K562 (cell line): ENCODE data around the gene ITGA7. TPM values are rescaled to one million over a fixed set of nuclear protein-coding genes. Genes with fewer than 3 reads are reported as not detected.

Experiments used
- CBX2 ChIP-seq: fragments of 200-600 bp; sonication (generic); IDR thresholded peaks from one replicate; pipeline ENCODE4 v1.6.1; 2012; ENCODE audit warnings: mild to moderate bottlenecking, low read length, inconsistent platforms; ENCODE audit not compliant: insufficient read depth, poor library complexity, severe bottlenecking
- ELF2 ChIP-seq: fragments of 250-450 bp; sonication (Bioruptor Pico); IDR thresholded peaks from 2 replicates; pipeline ENCODE4 v1.5.0; 2021; ENCODE audit warnings: mild to moderate bottlenecking
- FOXA3 ChIP-seq, 2 experiments: fragments of 450-650 bp in 1 of 2; sonication (generic) in 1 of 2; formaldehyde crosslinking; IDR thresholded peaks in 1 of 2; conservative IDR thresholded peaks in 1 of 2; 2 replicates each; pipeline versions ENCODE4 v1.4.0 to v1.8.0; 2020 to 2022; ENCODE audit warnings: mild to moderate bottlenecking in 2 of 2, missing genetic modification reagents in 1 of 2
- GTF2B ChIP-seq: IDR thresholded peaks from 2 replicates; pipeline ENCODE4 v1.6.1; 2011; ENCODE audit not compliant: insufficient read length; ENCODE audit errors: extremely low read depth
- MED1 ChIP-seq: sonication (generic); formaldehyde crosslinking; IDR thresholded peaks from 2 replicates; pipeline ENCODE4 v1.8.1; 2023; ENCODE audit warnings: missing genetic modification reagents, borderline replicate concordance
- MTA3 ChIP-seq: fragments of 450-650 bp; formaldehyde crosslinking; IDR thresholded peaks from 2 replicates; pipeline ENCODE4 v1.6.1; 2017; ENCODE audit warnings: mild to moderate bottlenecking, borderline replicate concordance
- MXD1 ChIP-seq: fragments of 250-450 bp; sonication (Bioruptor Pico); IDR thresholded peaks from 2 replicates; pipeline ENCODE4 v1.8.0; 2021; ENCODE audit warnings: borderline replicate concordance, mild to moderate bottlenecking, moderate library complexity; ENCODE audit not compliant: poor library complexity, severe bottlenecking
- NCOA6 ChIP-seq: fragments of 450-650 bp; IDR thresholded peaks from 2 replicates; pipeline ENCODE4 v1.6.1; 2017; ENCODE audit warnings: mild to moderate bottlenecking
- NEUROD1 ChIP-seq: fragments of 150-350 bp; IDR thresholded peaks from 2 replicates; pipeline ENCODE4 v1.6.1; 2014; ENCODE audit warnings: borderline replicate concordance, low read length, low read depth; ENCODE audit not compliant: partially characterized antibody
- PCBP2 ChIP-seq: fragments of 200-400 bp; formaldehyde crosslinking; IDR thresholded peaks from 2 replicates; pipeline ENCODE4 v1.6.1; 2018; ENCODE audit warnings: low read length, low read depth, mild to moderate bottlenecking, moderate library complexity; ENCODE audit not compliant: poor library complexity, severe bottlenecking
- PTRF ChIP-seq: fragments of 450-650 bp; IDR thresholded peaks from 2 replicates; pipeline ENCODE4 v1.6.1; 2016; ENCODE audit warnings: mild to moderate bottlenecking, missing genetic modification characterization, missing compliant biosample characterization
- RBM17 ChIP-seq: fragments of 200-400 bp; formaldehyde crosslinking; IDR thresholded peaks from 2 replicates; pipeline ENCODE4 v1.6.1; 2017; ENCODE audit warnings: low read depth, mild to moderate bottlenecking, low read length, borderline replicate concordance
- SIN3B ChIP-seq: fragments of 450-650 bp; IDR thresholded peaks from 2 replicates; pipeline ENCODE4 v1.6.1; 2017; ENCODE audit warnings: low read depth, mild to moderate bottlenecking, moderate library complexity
- SP1 ChIP-seq: sonication (generic); formaldehyde crosslinking; IDR thresholded peaks from 2 replicates; pipeline ENCODE4 v1.8.1; 2022; ENCODE audit warnings: mild to moderate bottlenecking, missing genetic modification reagents
- TARDBP ChIP-seq: fragments of 450-650 bp; IDR thresholded peaks from 2 replicates; pipeline ENCODE4 v1.6.1; 2016
- TCF15 ChIP-seq: fragments of 250-450 bp; sonication (Bioruptor Pico); IDR thresholded peaks from 2 replicates; pipeline ENCODE4 v1.8.0; 2022; ENCODE audit warnings: moderate library complexity, mild to moderate bottlenecking, inconsistent platforms
- TCF3 ChIP-seq: sonication (generic); formaldehyde crosslinking; IDR thresholded peaks from 2 replicates; pipeline ENCODE4 v1.4.0; 2020; ENCODE audit warnings: mild to moderate bottlenecking, missing genetic modification reagents
- TFAP4 ChIP-seq: sonication (generic); formaldehyde crosslinking; IDR thresholded peaks from 2 replicates; pipeline ENCODE4 v1.8.0; 2022; ENCODE audit warnings: missing genetic modification reagents, mild to moderate bottlenecking, moderate library complexity, borderline replicate concordance
- THAP7 ChIP-seq: fragments of 250-450 bp; sonication (Bioruptor Pico); IDR thresholded peaks from 2 replicates; pipeline ENCODE4 v1.5.0; 2021
- THRB ChIP-seq: fragments of 450-650 bp; formaldehyde crosslinking; conservative IDR thresholded peaks from 2 replicates; pipeline ENCODE4 v1.4.0; 2022; ENCODE audit warnings: mild to moderate bottlenecking, missing genetic modification characterization
- ZZZ3 ChIP-seq: fragments of 450-650 bp; IDR thresholded peaks from 2 replicates; pipeline ENCODE4 v1.6.1; 2016; ENCODE audit warnings: antibody characterized with exemption, mild to moderate bottlenecking, moderate library complexity
- polyA plus RNA-seq, 8 experiments: library from polyadenylated mRNA; depleted of rRNA in 4 of 8; stranded (reverse) in 5 of 8; unstranded in 3 of 8; fragments of >200 nt; fragmentation: Nextera tagmentation in 2 of 8; fragmentation: Illumina TruSeq in 1 of 8; extraction: Ambion mirVana in 2 of 8; extraction: Trizol in 1 of 8; gene quantifications; 2 replicates each; pipeline versions ENCODE4 v1.2.1 to v1.2.3, GENCODE V29; 2011 to 2014; ENCODE audit warnings: inconsistent platforms in 1 of 8, missing spikeins in 1 of 8
- total RNA-seq, 7 experiments: library from RNA; depleted of rRNA in 6 of 7; stranded (reverse); fragments of >200 nt in 6 of 7; fragmentation: Illumina TruSeq in 2 of 7; extraction: Trizol in 2 of 7; gene quantifications; 2 replicates each; pipeline versions ENCODE4 v1.2.1 to v1.2.3, GENCODE V29; 2011 to 2021; ENCODE audit warnings: low replicate concordance in 1 of 7

Gene ITGA7
- total and polyA plus RNA-seq, 9 of the 15 experiments (the other 6 are each of a cell fraction or from before 2014, with no cell fraction given) = 0.11 to 2.3 (median 0.56) TPM; not detected in 1

GRCh38 chr12:55738123-55739024 lies 30.7 kb upstream of the ITGA7 start (continued):
- TF ChIP-seq THRB (CRISPR knock-in tag) (no peak), CBX2 (no peak), MTA3 (no peak), PTRF (no peak), MED1 (CRISPR knock-in tag) (no peak), RBM17 (no peak), SP1 (peak; percentile 73), TFAP4 (CRISPR knock-in tag) (peak; percentile 36; the same call in 1 of the 2 replicates), NEUROD1 (peak; percentile 21), TCF15 (CRISPR knock-in tag) (no peak), ELF2 (no peak), MXD1 (CRISPR knock-in tag) (no peak), GTF2B (no peak), NCOA6 (no peak), TARDBP (no peak), THAP7 (CRISPR knock-in tag) (no peak), ZZZ3 (no peak), FOXA3 (CRISPR knock-in tag; conservative IDR thresholded peaks at IDR 0.05 in 1 of 2, IDR thresholded peaks at IDR 0.05 in 1 of 2) (no peak), PCBP2 (no peak), TCF3 (CRISPR knock-in tag) (no peak), SIN3B (0 out of 2 replicates have a peak, but pooled peaks have one; percentile 26)
